Measurements from ENCODE around the gene ALOX12B. TPM values are rescaled to one million over a fixed set of nuclear protein-coding genes. Genes with fewer than 3 reads are reported as not detected.

The ALOX12B gene
- total and polyA plus RNA-seq, 2 of the 13 experiments (the other 11 are each of a cell fraction or from before 2014, with no cell fraction given): 0.13 TPM; not detected in 1

GRCh38 chr17:8121681-8122421, 34.3 kb upstream of the ALOX12B start (continued):
- TF ChIP-seq AKNA (CRISPR knock-in tag; IDR thresholded peaks at IDR 0.05; ENCODE audit: borderline replicate concordance): no peak
- peak; percentile 43; the same call in 1 of the 2 replicates for TF ChIP-seq HOXA5 (CRISPR knock-in tag; IDR thresholded peaks at IDR 0.05)
- TF ChIP-seq KLF13 (CRISPR knock-in tag; IDR thresholded peaks at IDR 0.05): 0 out of 2 replicates have a peak, but pooled peaks have one; percentile 54
- TF ChIP-seq CBX1 (IDR thresholded peaks at IDR 0.05; ENCODE audit: low read depth): no peak
- TF ChIP-seq ZNF619 (CRISPR knock-in tag; IDR thresholded peaks at IDR 0.05): no peak
- peak; percentile 10; the same call in 1 of the 2 replicates for TF ChIP-seq ZBTB33 (CRISPR knock-in tag; IDR thresholded peaks at IDR 0.05)
- peak; percentile 67 for TF ChIP-seq ZBTB7A (CRISPR knock-in tag; IDR thresholded peaks at IDR 0.05)
- 0 out of 2 replicates have a peak, but pooled peaks have one; percentile 53 for TF ChIP-seq ZNF446 (CRISPR knock-in tag; IDR thresholded peaks at IDR 0.05)
- TF ChIP-seq GABPA (IDR thresholded peaks at IDR 0.05; ENCODE audit: low read depth, low read length): no peak
- TF ChIP-seq GABPA (CRISPR knock-in tag; IDR thresholded peaks at IDR 0.05; ENCODE audit: low read depth): no peak
- TF ChIP-seq BATF2 (CRISPR knock-in tag; IDR thresholded peaks at IDR 0.05): 0 out of 2 replicates have a peak, but pooled peaks have one; percentile 44
- TF ChIP-seq NR2F6 (IDR thresholded peaks at IDR 0.05): no peak
- TF ChIP-seq NR2F6 (CRISPR knock-in tag; IDR thresholded peaks at IDR 0.05): no peak
- TF ChIP-seq SAP130 (CRISPR knock-in tag; IDR thresholded peaks at IDR 0.05; ENCODE audit: low read depth): peak; percentile 82
- TF ChIP-seq ZNF207 (IDR thresholded peaks at IDR 0.05; ENCODE audit: borderline replicate concordance): no peak
- TF ChIP-seq ZNF253 (CRISPR knock-in tag; IDR thresholded peaks at IDR 0.05; ENCODE audit: borderline replicate concordance): peak; percentile 59; the same call in 1 of the 2 replicates
- TF ChIP-seq ZNF580 (CRISPR knock-in tag; IDR thresholded peaks at IDR 0.05; ENCODE audit: borderline replicate concordance, low read depth): 0 out of 2 replicates have a peak, but pooled peaks have one; percentile 33
- peak; percentile 46; the same call in 1 of the 2 replicates for TF ChIP-seq ZNF547 (CRISPR knock-in tag; IDR thresholded peaks at IDR 0.05)
- 0 out of 2 replicates have a peak, but pooled peaks have one; percentile 27 for TF ChIP-seq NR1H2 (CRISPR knock-in tag; IDR thresholded peaks at IDR 0.05; ENCODE audit: borderline replicate concordance, low read depth)
- no peak for TF ChIP-seq ZNF121 (CRISPR knock-in tag; IDR thresholded peaks at IDR 0.05)
- TF ChIP-seq CREBL2 (CRISPR knock-in tag; IDR thresholded peaks at IDR 0.05; ENCODE audit: borderline replicate concordance): peak; percentile 34; the same call in 1 of the 2 replicates

Data from HepG2 (cell line).